ENCODE results near the gene ZNF780B.

- no peak for TF ChIP-seq CTCF (IDR thresholded peaks at IDR 0.05)
- no peak for TF ChIP-seq POLR2A (IDR thresholded peaks at IDR 0.05)
Observed at GRCh38 chr19:40013991-40014390, 42.0 kb downstream of the ZNF780B start.

Data from heart left ventricle (tissue), 13 donors.